Choroid plexus epithelial cell (primary cell): ENCODE measurements around the gene ATP5PB.

ENCODE experiments used
- DNase-seq: peaks from one replicate; pipeline ENCODE4 v3.0.0-alpha.2; 2010; ENCODE audit warnings: low read depth
- H3K4me3 ChIP-seq: 2 replicates; pipeline ENCODE4 v1.5.1; 2011; ENCODE audit warnings: low read depth, mild to moderate bottlenecking, control low read depth, low read length, moderate library complexity
- CTCF ChIP-seq: conservative IDR thresholded peaks from 2 replicates; pipeline ENCODE4 v1.5.1; 2011; ENCODE audit warnings: low read depth, mild to moderate bottlenecking, control low read depth, inconsistent platforms, low read length, moderate library complexity

Gene ATP5PB

GRCh38 chr1:111454859-111455641 is 5.8 kb downstream of the ATP5PB start:
- no peak for TF ChIP-seq CTCF
- no peak overlapping the region for H3K4me3 ChIP-seq
- peak; percentile 35 for DNase-seq

DNA sequence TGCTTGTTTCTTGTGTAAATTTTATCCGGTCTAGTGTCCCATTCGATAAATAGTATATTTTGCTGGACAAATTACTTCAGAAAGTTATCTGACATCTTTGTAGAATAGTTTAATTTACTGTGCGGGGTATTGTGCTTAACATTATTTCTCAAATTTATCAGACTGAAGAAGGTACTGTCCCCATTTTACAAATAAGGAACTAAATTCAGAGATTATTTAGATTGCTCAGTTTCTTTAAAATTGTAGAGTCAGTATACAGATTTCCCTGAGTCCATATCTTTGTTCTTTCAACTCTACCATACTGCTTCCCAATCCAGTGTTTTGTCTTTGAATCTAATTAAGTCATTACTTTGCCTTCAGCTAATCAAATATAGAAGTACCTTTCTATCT is 6.4 kb downstream of the ATP5PB start:
- H3K4me3 ChIP-seq: no peak overlapping the region
- no peak for TF ChIP-seq CTCF
- DNase-seq: no peak

DNA sequence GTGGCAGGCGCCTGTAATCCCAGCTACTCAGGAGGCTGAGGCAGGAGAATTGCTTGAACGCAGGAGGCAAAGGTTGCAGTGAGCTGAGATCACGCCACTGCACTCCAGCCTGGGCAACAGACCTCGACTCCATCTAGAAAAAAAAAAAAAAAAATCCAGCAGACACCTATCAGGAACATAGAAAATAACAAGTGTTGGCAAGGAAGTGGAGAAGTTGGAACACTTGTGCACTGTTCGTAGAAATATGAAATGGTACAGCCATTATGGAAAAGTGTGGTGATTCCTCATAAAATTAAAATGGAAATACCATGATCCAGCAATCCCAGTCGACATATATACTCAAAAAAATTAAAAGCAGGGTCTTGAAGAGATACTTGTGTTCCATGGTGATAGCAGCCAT is 12.5 kb downstream of the ATP5PB start:
- TF ChIP-seq CTCF: no peak
- no peak for DNase-seq
- no peak overlapping the region for H3K4me3 ChIP-seq

DNA sequence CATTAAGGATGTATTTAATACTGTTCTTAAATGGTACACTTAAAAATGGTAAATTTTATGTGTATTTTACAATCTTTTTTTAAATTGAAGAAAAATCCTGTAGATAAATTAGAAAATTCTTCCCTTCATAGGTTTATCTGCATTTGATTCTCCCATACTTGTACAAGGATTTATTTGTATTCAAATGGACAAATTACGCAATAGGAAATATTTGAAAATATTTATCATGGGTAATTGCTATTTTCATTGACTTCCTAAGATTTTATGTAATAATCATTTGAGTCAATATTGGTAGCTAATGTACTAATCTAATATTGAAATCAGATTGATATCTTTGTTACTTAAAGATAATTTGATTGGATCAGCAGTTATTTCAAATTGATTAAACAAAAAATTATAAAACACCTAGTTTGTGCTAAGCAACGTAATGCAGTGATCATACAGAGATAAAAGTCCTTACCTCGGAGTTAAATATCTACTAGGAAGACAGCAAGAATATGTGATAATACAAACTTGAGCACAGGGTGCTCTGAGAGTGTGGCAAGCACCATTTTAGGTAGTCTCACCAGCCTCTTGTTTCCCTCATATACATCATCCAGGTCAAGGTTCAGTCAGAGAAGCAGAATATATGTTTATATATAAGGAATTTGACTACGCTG is 13.2 kb downstream of the ATP5PB start:
- no peak overlapping the region for H3K4me3 ChIP-seq
- TF ChIP-seq CTCF: no peak
- no peak for DNase-seq

- no peak overlapping the region for H3K4me3 ChIP-seq
- peak; percentile 22 for DNase-seq
- no peak for TF ChIP-seq CTCF
Observed at GRCh38 chr1:111463029-111463683, 13.9 kb downstream of the ATP5PB start.

GRCh38 chr1:111465754-111466153 is 16.5 kb downstream of the ATP5PB start:
- DNase-seq: no peak
- no peak overlapping the region for H3K4me3 ChIP-seq
- no peak for TF ChIP-seq CTCF
